ENCODE results near the gene GAS1. TPM values are rescaled to one million over a fixed set of nuclear protein-coding genes. Genes with fewer than 3 reads are reported as not detected.

The GAS1 gene
- polyA plus RNA-seq, 1 donor (not counting 4 experiments of a cell fraction or from before 2014, with no cell fraction given), result 0.75 TPM

- Histone ChIP-seq H3K36me3 (ENCODE audit: control insufficient read depth in 2 of 2, extremely low read depth in 1 of 2, insufficient read depth in 2 of 2, low read length in 2 of 2) (no peaks in the 10 kb centered on the region), H3K9ac (ENCODE audit: control insufficient read depth, extremely low read depth, insufficient read depth, low read length) (no peak overlapping the region), H3K4me1 (ENCODE audit: control insufficient read depth, extremely low read depth, insufficient read depth, low read length) (no peaks in the 10 kb centered on the region), H3K27me3 (ENCODE audit: control insufficient read depth, extremely low read depth, insufficient read depth, low read length) (no peaks in the 10 kb centered on the region), H3K4me3 (ENCODE audit: control insufficient read depth in 2 of 3, extremely low read depth in 1 of 3, insufficient read depth in 2 of 3, low read depth in 1 of 3, low read length in 3 of 3) (no peak overlapping the region), H4K20me1 (ENCODE audit: control insufficient read depth, extremely low read depth, insufficient read depth, low read length) (no peaks in the 10 kb centered on the region), H3K9me1 (ENCODE audit: control insufficient read depth, extremely low read depth, insufficient read depth, low read length) (no peaks in the 10 kb centered on the region), H3K27ac (ENCODE audit: control insufficient read depth, insufficient read depth, low read length) (no peak overlapping the region), H3K9me3 (ENCODE audit: control insufficient read depth, low read depth, low read length) (no peaks in the 10 kb centered on the region), H3K4me2 (ENCODE audit: control insufficient read depth, extremely low read depth, insufficient read depth, low read depth, low read length) (no peak overlapping the region), H3K79me2 (ENCODE audit: control insufficient read depth, insufficient read depth, low read length) (no peaks in the 10 kb centered on the region), H2AFZ (ENCODE audit: control insufficient read depth, low read length) (no peak overlapping the region)
- DNase-seq (ENCODE audit: low read depth, low spot score) (no peak), FAIRE-seq (no peak)
- TF ChIP-seq EZH2 (IDR thresholded peaks at IDR 0.05; ENCODE audit: low read length), result no peak
- TF ChIP-seq, protein P1, sequence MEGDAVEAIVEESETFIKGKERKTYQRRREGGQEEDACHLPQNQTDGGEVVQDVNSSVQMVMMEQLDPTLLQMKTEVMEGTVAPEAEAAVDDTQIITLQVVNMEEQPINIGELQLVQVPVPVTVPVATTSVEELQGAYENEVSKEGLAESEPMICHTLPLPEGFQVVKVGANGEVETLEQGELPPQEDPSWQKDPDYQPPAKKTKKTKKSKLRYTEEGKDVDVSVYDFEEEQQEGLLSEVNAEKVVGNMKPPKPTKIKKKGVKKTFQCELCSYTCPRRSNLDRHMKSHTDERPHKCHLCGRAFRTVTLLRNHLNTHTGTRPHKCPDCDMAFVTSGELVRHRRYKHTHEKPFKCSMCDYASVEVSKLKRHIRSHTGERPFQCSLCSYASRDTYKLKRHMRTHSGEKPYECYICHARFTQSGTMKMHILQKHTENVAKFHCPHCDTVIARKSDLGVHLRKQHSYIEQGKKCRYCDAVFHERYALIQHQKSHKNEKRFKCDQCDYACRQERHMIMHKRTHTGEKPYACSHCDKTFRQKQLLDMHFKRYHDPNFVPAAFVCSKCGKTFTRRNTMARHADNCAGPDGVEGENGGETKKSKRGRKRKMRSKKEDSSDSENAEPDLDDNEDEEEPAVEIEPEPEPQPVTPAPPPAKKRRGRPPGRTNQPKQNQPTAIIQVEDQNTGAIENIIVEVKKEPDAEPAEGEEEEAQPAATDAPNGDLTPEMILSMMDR (optimal IDR thresholded peaks at IDR 0.05 in 1 of 3, IDR thresholded peaks at IDR 0.05 in 1 of 3, conservative IDR thresholded peaks at IDR 0.05 in 1 of 3; ENCODE audit: extremely low read depth in 1 of 3, insufficient read depth in 2 of 3, low read length in 3 of 3), result no peak
- dilution Hi-C loops (cut with MboI; ENCODE audit: extremely low pct_ligation_motif_present, low sequenced_read_pairs), result no loop called here
Measured at GRCh38 chr9:86924206-86924605, 23.1 kb downstream of the GAS1 start.

- no peak overlapping the region for H3K27ac ChIP-seq (ENCODE audit: control insufficient read depth, insufficient read depth, low read length)
- H3K4me3 ChIP-seq (ENCODE audit: control insufficient read depth in 2 of 3, extremely low read depth in 1 of 3, insufficient read depth in 2 of 3, low read depth in 1 of 3, low read length in 3 of 3), result no peak overlapping the region
- H3K9ac ChIP-seq (ENCODE audit: control insufficient read depth, extremely low read depth, insufficient read depth, low read length), result no peak overlapping the region
- H3K27me3 ChIP-seq (ENCODE audit: control insufficient read depth, extremely low read depth, insufficient read depth, low read length), result no peaks in the 10 kb centered on the region
- no peaks in the 10 kb centered on the region for H3K36me3 ChIP-seq (ENCODE audit: control insufficient read depth in 2 of 2, extremely low read depth in 1 of 2, insufficient read depth in 2 of 2, low read length in 2 of 2)
- no peak for DNase-seq (ENCODE audit: low read depth, low spot score)
- H3K79me2 ChIP-seq (ENCODE audit: control insufficient read depth, insufficient read depth, low read length), result no peaks in the 10 kb centered on the region
- no peak for TF ChIP-seq EZH2 (IDR thresholded peaks at IDR 0.05; ENCODE audit: low read length)
- TF ChIP-seq, protein P1 (optimal IDR thresholded peaks at IDR 0.05 in 1 of 3, IDR thresholded peaks at IDR 0.05 in 1 of 3, conservative IDR thresholded peaks at IDR 0.05 in 1 of 3; ENCODE audit: extremely low read depth in 1 of 3, insufficient read depth in 2 of 3, low read length in 3 of 3), result no peak
- H4K20me1 ChIP-seq (ENCODE audit: control insufficient read depth, extremely low read depth, insufficient read depth, low read length), result no peaks in the 10 kb centered on the region
- no peak for FAIRE-seq
- no peaks in the 10 kb centered on the region for H3K9me1 ChIP-seq (ENCODE audit: control insufficient read depth, extremely low read depth, insufficient read depth, low read length)
- H3K9me3 ChIP-seq (ENCODE audit: control insufficient read depth, low read depth, low read length), result no peaks in the 10 kb centered on the region
- no peaks in the 10 kb centered on the region for H3K4me1 ChIP-seq (ENCODE audit: control insufficient read depth, extremely low read depth, insufficient read depth, low read length)
- H3K4me2 ChIP-seq (ENCODE audit: control insufficient read depth, extremely low read depth, insufficient read depth, low read depth, low read length), result no peak overlapping the region
- H2AFZ ChIP-seq (ENCODE audit: control insufficient read depth, low read length), result no peak overlapping the region
- dilution Hi-C loops (cut with MboI; ENCODE audit: extremely low pct_ligation_motif_present, low sequenced_read_pairs), result no loop called here
Measured at GRCh38 chr9:86921151-86921923, 26.0 kb downstream of the GAS1 start.
